Lung (tissue), 12 donors: ENCODE results near the gene TMEM108. TPM values are rescaled to one million over a fixed set of nuclear protein-coding genes. Genes with fewer than 3 reads are reported as not detected.
A peak's percentile ranks its signal among the peaks of the same experiment; 100 is the strongest.

Source experiments
- ATAC-seq: fragments of 200-7000 bp; cut with Tn5 transposase; one replicate; pipeline ENCODE4 v1.9.1; 2020; ENCODE audit warnings: moderate number of reproducible peaks; ENCODE audit not compliant: insufficient read depth, low FRiP score
- DNase-seq, 3 donors: peaks; one replicate each; pipeline ENCODE4 v3.0.0-alpha.2; 2013 to 2017
- H3K27ac ChIP-seq, 2 donors: one replicate each; pipeline ENCODE4 v1.5.1; 2013; ENCODE audit warnings: mild to moderate bottlenecking in 2 of 2, moderate library complexity in 2 of 2, control low read depth in 1 of 2, inconsistent platforms in 1 of 2, low read depth in 1 of 2, low read length in 1 of 2
- H3K27me3 ChIP-seq, 3 donors: one replicate each; pipeline ENCODE4 v1.5.1; 2013; ENCODE audit warnings: low read length in 2 of 3; ENCODE audit not compliant: control insufficient read depth in 3 of 3, insufficient read depth in 3 of 3
- H3K36me3 ChIP-seq, 4 donors: one replicate each; pipeline ENCODE4 v1.5.1; 2013; ENCODE audit warnings: low read length in 4 of 4, mild to moderate bottlenecking in 1 of 4, moderate library complexity in 1 of 4; ENCODE audit not compliant: control insufficient read depth in 4 of 4, insufficient read depth in 4 of 4
- H3K4me1 ChIP-seq, 5 donors: one replicate each; pipeline ENCODE4 v1.5.1; 2013; ENCODE audit warnings: low read length in 5 of 5, mild to moderate bottlenecking in 2 of 5, moderate library complexity in 1 of 5; ENCODE audit not compliant: control insufficient read depth in 5 of 5, insufficient read depth in 5 of 5
- H3K4me3 ChIP-seq: one replicate; pipeline ENCODE4 v1.5.1; 2013; ENCODE audit warnings: mild to moderate bottlenecking, control low read depth, moderate library complexity
- H3K9ac ChIP-seq, 2 donors: one replicate each; pipeline ENCODE4 v1.5.1; 2013; ENCODE audit warnings: low read length in 2 of 2, control low read depth in 1 of 2; ENCODE audit not compliant: insufficient read depth in 1 of 2
- H3K9me3 ChIP-seq, 4 donors: one replicate each; pipeline ENCODE4 v1.5.1; 2013; ENCODE audit warnings: low read length in 3 of 4, mild to moderate bottlenecking in 1 of 4, moderate library complexity in 1 of 4; ENCODE audit not compliant: control insufficient read depth in 4 of 4, insufficient read depth in 3 of 4
- CTCF ChIP-seq: IDR thresholded peaks from 2 replicates; pipeline ENCODE4 v1.5.1; 2012; ENCODE audit warnings: mild to moderate bottlenecking; ENCODE audit errors: control extremely low read depth, extremely low read depth
- WGBS, 2 donors: extraction: QIAGEN DNeasy Blood & Tissue Kit; methylation state at CpG; one replicate each; pipeline ENCODE4 v1.1.7; 2013; 5-methylcytosine and 5-hydroxymethylcytosine counted together
- polyA plus RNA-seq, 2 donors: library from polyadenylated mRNA; stranded (reverse); fragments of 200-250 nt; gene quantifications; one replicate each; pipeline ENCODE4 v1.2.1, GENCODE V29; 2013
- total RNA-seq, 2 donors: library from RNA; depleted of rRNA in 1 of 2; stranded (reverse); fragments of >200 nt in 1 of 2; gene quantifications; one replicate each; pipeline ENCODE4 v1.2.1, GENCODE V29; 2014 to 2021
- donor health status: control.
- donor health status: control.
- donor health status: Bipolar disorder and iron deficiency.
- donor health status: healthy.
- donor health status: DM: yes; HTN: yes; CAD: no.

The TMEM108 gene
- total and polyA plus RNA-seq, 4 donors = 3.0 to 16.9 (median 7.6) TPM

- TF ChIP-seq CTCF = no peak
- DNase-seq (no peak), ATAC-seq (no peak)
- Histone ChIP-seq H3K27ac (no peak overlapping the region), H3K9ac (no peak overlapping the region), H3K36me3 (peaks cover 0 to 2% (median 0%) of the 10 kb centered on the region in 4 donors), H3K4me3 (no peak overlapping the region), H3K4me1 (peaks cover 0 to 30% (median 11%) of the 10 kb centered on the region in 5 donors), H3K9me3 (no peaks in the 10 kb centered on the region), H3K27me3 (no peaks in the 10 kb centered on the region)
- WGBS, 2 donors = 79 to 94% methylated on average over 1 of the region's 1 CpG
Observed at GRCh38 chr3:133367956-133368355, 329.8 kb downstream of the TMEM108 start.

DNA sequence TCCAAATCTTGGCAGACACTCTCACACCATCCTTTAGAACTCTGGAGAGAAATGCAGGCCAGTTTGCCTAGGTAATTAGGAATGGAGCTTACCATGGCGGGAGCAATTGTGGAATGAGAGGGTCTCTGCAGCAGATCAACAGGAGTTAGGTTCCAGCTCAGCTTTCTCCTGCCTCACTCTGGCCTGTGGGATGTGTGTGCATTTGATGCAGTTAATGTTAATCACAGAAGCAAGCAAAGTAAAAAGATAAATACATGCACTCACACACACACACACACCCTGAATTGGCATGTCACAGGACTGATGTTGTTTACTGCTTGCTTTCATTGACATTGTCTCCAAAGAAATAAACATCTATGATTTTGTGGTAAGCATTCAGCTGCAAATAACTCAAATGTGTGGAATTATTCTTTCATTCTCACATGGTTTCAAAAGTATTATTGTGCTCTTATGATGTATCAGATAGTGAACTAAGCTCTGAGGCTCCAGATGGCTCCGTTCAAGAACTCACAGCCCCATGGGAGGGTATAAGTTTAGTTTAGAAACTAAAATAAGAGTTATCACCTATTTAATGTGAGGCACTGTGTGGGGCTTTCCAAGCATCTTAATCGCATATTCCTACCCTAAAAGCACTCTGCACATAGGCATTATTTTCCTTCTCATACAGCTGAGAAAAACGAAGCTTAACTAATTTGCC lies 330.3 kb downstream of the TMEM108 start:
- no peak overlapping the region for H3K27ac ChIP-seq
- ATAC-seq (no peak), DNase-seq (peak in 2 of 3 donors; percentile 61 to 75)
- TF ChIP-seq CTCF = no peak
- H3K27me3 ChIP-seq = no peaks in the 10 kb centered on the region
- peaks cover 0 to 30% (median 11%) of the 10 kb centered on the region in 5 donors for H3K4me1 ChIP-seq
- peaks cover 0 to 2% (median 0%) of the 10 kb centered on the region in 4 donors for H3K36me3 ChIP-seq
- H3K9ac ChIP-seq = no peak overlapping the region
- no peaks in the 10 kb centered on the region for H3K9me3 ChIP-seq
- 63 to 85% methylated on average over 4 of the region's 4 CpGs for WGBS, 2 donors
- no peak overlapping the region for H3K4me3 ChIP-seq

DNA sequence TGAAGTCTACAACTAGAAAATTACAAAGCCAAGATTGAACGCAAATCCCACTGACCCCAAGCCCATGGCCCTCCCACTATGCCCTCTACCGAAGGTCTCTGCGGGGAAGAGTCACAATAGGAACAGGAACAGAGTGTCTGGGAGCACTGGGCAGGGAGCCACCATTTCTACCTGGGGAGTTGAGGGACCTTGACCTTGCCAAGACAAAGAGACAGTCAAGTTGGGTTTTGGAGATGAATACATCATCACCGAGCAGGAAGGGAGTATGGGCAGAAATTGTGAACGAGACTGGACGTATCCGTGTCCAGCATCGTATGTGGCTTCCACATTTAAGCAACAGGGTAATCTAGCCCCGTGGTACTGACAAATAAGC lies 330.9 kb downstream of the TMEM108 start:
- ATAC-seq = no peak

More for the DNA sequence above, 330.9 kb downstream of the TMEM108 start:
- Histone ChIP-seq H3K27me3 (no peaks in the 10 kb centered on the region), H3K9ac (no peak overlapping the region), H3K4me3 (no peak overlapping the region), H3K36me3 (peaks cover 0 to 2% (median 0%) of the 10 kb centered on the region in 4 donors), H3K27ac (no peak overlapping the region), H3K4me1 (peaks cover 0 to 30% (median 11%) of the 10 kb centered on the region in 5 donors), H3K9me3 (no peaks in the 10 kb centered on the region)
- DNase-seq = no peak
- WGBS, 2 donors = 90 to 95% methylated on average over 9 of the region's 9 CpGs
- TF ChIP-seq CTCF = no peak
